A549 (cell line): ENCODE measurements around the gene RAD51B. TPM values are rescaled to one million over a fixed set of nuclear protein-coding genes. Genes with fewer than 3 reads are reported as not detected.
A peak's percentile ranks its signal among the peaks of the same experiment; 100 is the strongest.

Experiments
- ATAC-seq, 2 experiments: fragments of 200-7000 bp in 1 of 2; fragments of >200 bp in 1 of 2; cut with Nextera tagmentation in 1 of 2; cut with Tn5 transposase in 1 of 2; 3 replicates each; pipeline versions ENCODE4 v1.8.0 to v1.9.1; 2018 to 2020; ENCODE audit warnings: mild to moderate bottlenecking in 1 of 2, moderate library complexity in 1 of 2
- CTCF ChIA-PET: fragments of 300-600 bp; sonication (Branson Sonifier 250); formaldehyde crosslinking; extraction: SDS; loops from one replicate; lab custom pipeline; 2021; ENCODE audit warnings: antibody characterized with exemption, inconsistent platforms; lab: Yijun Ruan, JAX
- POLR2A ChIA-PET: fragments of 350-600 bp; formaldehyde crosslinking; extraction: SDS; loops from one replicate; lab custom pipeline; 2021; ENCODE audit warnings: antibody characterized with exemption, inconsistent platforms; lab: Yijun Ruan, JAX
- DNase-seq, 2 experiments: peaks; one replicate each; pipeline versions ENCODE4 v3.0.0 to v3.0.0-alpha.2; 2011 to 2016; ENCODE audit warnings: low read depth in 1 of 2, low spot score in 1 of 2
- FAIRE-seq: peaks from 2 replicates; lab custom pipeline; 2011; peaks lifted over from hg19 to GRCh38; lab: Jason Lieb, UNC
- H3K27ac ChIP-seq, 2 experiments: fragments of >200 bp; sonication (Bioruptor Twin); formaldehyde crosslinking; 3 replicates each; pipeline ENCODE4 v1.5.1; 2016 to 2017
- H3K4me1 ChIP-seq: fragments of >200 bp; sonication (Bioruptor Twin); formaldehyde crosslinking; 3 replicates; pipeline ENCODE4 v1.6.1; 2016
- H3K4me2 ChIP-seq: fragments of >200 bp; sonication (Bioruptor Twin); formaldehyde crosslinking; 3 replicates; pipeline ENCODE4 v1.6.1; 2016
- H3K4me3 ChIP-seq: fragments of >200 bp; sonication (Bioruptor Twin); formaldehyde crosslinking; 3 replicates; pipeline ENCODE4 v1.5.1; 2016
- H3K9me3 ChIP-seq: fragments of >200 bp; sonication (Bioruptor Twin); formaldehyde crosslinking; 3 replicates; pipeline ENCODE4 v1.6.1; 2016
- ATOH8 ChIP-seq: fragments of 250-450 bp; sonication (Bioruptor Pico); IDR thresholded peaks from 2 replicates; pipeline ENCODE4 v1.5.0; 2020; ENCODE audit warnings: low read depth, mild to moderate bottlenecking, moderate library complexity
- BCL3 ChIP-seq: fragments of >200 bp; sonication (Bioruptor Twin); formaldehyde crosslinking; IDR thresholded peaks from 3 replicates; pipeline ENCODE4 v1.6.1; 2016
- CEBPB ChIP-seq, 2 experiments: fragments of >200 bp in 1 of 2; sonication (Bioruptor Twin) in 1 of 2; formaldehyde crosslinking in 1 of 2; IDR thresholded peaks; 2 replicates each; pipeline ENCODE4 v1.6.1; 2012 to 2016
- CTCF ChIP-seq: fragments of >200 bp; sonication (Bioruptor Twin); formaldehyde crosslinking; IDR thresholded peaks from 3 replicates; pipeline ENCODE4 v1.5.1; 2016
- ELK1 ChIP-seq: fragments of 150-350 bp; IDR thresholded peaks from 2 replicates; pipeline ENCODE4 v1.6.1; 2014; ENCODE audit warnings: low read depth, mild to moderate bottlenecking, low read length
- EP300 ChIP-seq, 2 experiments: fragments of >200 bp; sonication (Bioruptor Twin); formaldehyde crosslinking; IDR thresholded peaks; 2 replicates in 1 of 2; 3 replicates in 1 of 2; pipeline ENCODE4 v1.6.1; 2016 to 2017
- FOSB ChIP-seq: fragments of 250-450 bp; sonication (Bioruptor Pico); IDR thresholded peaks from 2 replicates; pipeline ENCODE4 v1.5.0; 2020; ENCODE audit warnings: mild to moderate bottlenecking, moderate library complexity
- FOXS1 ChIP-seq: fragments of 250-450 bp; sonication (Bioruptor Pico); IDR thresholded peaks from 2 replicates; pipeline ENCODE4 v1.5.0; 2020; ENCODE audit warnings: mild to moderate bottlenecking, moderate library complexity
- NFE2L2 ChIP-seq: fragments of 150-350 bp; conservative IDR thresholded peaks from 2 replicates; pipeline ENCODE4 v1.6.1; 2014; ENCODE audit warnings: low read length
- PBX3 ChIP-seq: IDR thresholded peaks from 2 replicates; pipeline ENCODE4 v1.6.1; 2012
- POLR2A ChIP-seq: IDR thresholded peaks from 2 replicates; pipeline ENCODE4 v1.6.1; 2012; ENCODE audit warnings: mild to moderate bottlenecking, low read length
- POLR2AphosphoS2 ChIP-seq: conservative IDR thresholded peaks from 2 replicates; pipeline ENCODE4 v1.6.1; 2012; ENCODE audit warnings: low read length, improper control_type of control experiment, inconsistent platforms
- RAD21 ChIP-seq, 2 experiments: fragments of >200 bp in 1 of 2; sonication (Bioruptor Twin) in 1 of 2; formaldehyde crosslinking in 1 of 2; IDR thresholded peaks in 1 of 2; conservative IDR thresholded peaks in 1 of 2; 2 replicates in 1 of 2; 3 replicates in 1 of 2; pipeline ENCODE4 v1.6.1; 2012 to 2018; ENCODE audit warnings: inconsistent platforms in 1 of 2
- RCOR1 ChIP-seq: fragments of 150-350 bp; IDR thresholded peaks from 2 replicates; pipeline ENCODE4 v1.6.1; 2014; ENCODE audit warnings: antibody characterized with exemption, low read length, low read depth
- REST ChIP-seq: fragments of 200-600 bp; sonication (generic); IDR thresholded peaks from 2 replicates; pipeline ENCODE4 v1.6.1; 2016; ENCODE audit warnings: antibody characterized with exemption, mild to moderate bottlenecking, moderate library complexity
- RNF2 ChIP-seq: fragments of 200-600 bp; sonication (generic); IDR thresholded peaks from 2 replicates; pipeline ENCODE4 v1.6.1; 2016; ENCODE audit warnings: low read depth, mild to moderate bottlenecking, antibody characterized with exemption, moderate library complexity, borderline replicate concordance
- TFCP2L1 ChIP-seq: fragments of 250-450 bp; sonication (Bioruptor Pico); IDR thresholded peaks from 2 replicates; pipeline ENCODE4 v1.5.0; 2021; ENCODE audit warnings: mild to moderate bottlenecking
- TP53 ChIP-seq: fragments of 250-450 bp; sonication (Bioruptor Pico); IDR thresholded peaks from 2 replicates; pipeline ENCODE4 v1.5.0; 2021; ENCODE audit warnings: mild to moderate bottlenecking, moderate library complexity
- ZFP36 ChIP-seq: fragments of 450-650 bp; IDR thresholded peaks from 2 replicates; pipeline ENCODE4 v1.6.1; 2014; ENCODE audit warnings: borderline replicate concordance; ENCODE audit not compliant: partially characterized antibody
- ZSCAN20 ChIP-seq: fragments of 250-450 bp; sonication (Bioruptor Pico); IDR thresholded peaks from 2 replicates; pipeline ENCODE4 v1.8.0; 2022; ENCODE audit warnings: mild to moderate bottlenecking, moderate library complexity
- WGBS: methylation state at CpG from one replicate; pipeline ENCODE4 v1.1.6; 2017; ENCODE audit errors: missing lambda C conversion rate; 5-methylcytosine and 5-hydroxymethylcytosine counted together
- polyA plus RNA-seq, 4 experiments: library from polyadenylated mRNA; depleted of rRNA in 3 of 4; stranded (reverse); fragments of >200 nt; fragmentation: RNase III in 1 of 4; extraction: RNeasy Plus Mini Kit Qiagen cat#74134 plus additional on column Dnase treatment in 1 of 4; gene quantifications; 2 replicates in 3 of 4; 3 replicates in 1 of 4; pipeline ENCODE4 v1.2.3, GENCODE V29; 2011 to 2017

Gene RAD51B
- polyA plus RNA-seq, 2 of the 4 experiments (the other 2 are of a cell fraction), result 7.2 to 10.8 TPM

- H3K4me3 ChIP-seq, result no peak overlapping the region
- peak; percentile 13 for FAIRE-seq
- no peak overlapping the region for H3K4me2 ChIP-seq
- H3K4me1 ChIP-seq, result peaks cover 9% of the 10 kb centered on the region; the same call in 2 of the 3 replicates
- no peak for TF ChIP-seq BCL3
- no peak for TF ChIP-seq TFCP2L1 (CRISPR knock-in tag)
- no peak for TF ChIP-seq CEBPB (IDR thresholded peaks at IDR 0.05)
- no peak for TF ChIP-seq PBX3
- TF ChIP-seq RCOR1, result no peak
- no peak for TF ChIP-seq ELK1
- POLR2A ChIA-PET, result no interaction called here
- no peak for ATAC-seq
- CTCF ChIA-PET, result no interaction called here
- no peak overlapping the region for H3K27ac ChIP-seq
- H3K9me3 ChIP-seq, result peaks cover 1% of the 10 kb centered on the region; the same call in 1 of the 3 replicates
- DNase-seq, result no peak
Observed at GRCh38 chr14:67955261-67955660, 135.7 kb downstream of the RAD51B start.

- no peak for ATAC-seq
- no peak overlapping the region for H3K4me2 ChIP-seq
- H3K9me3 ChIP-seq, result no peaks in the 10 kb centered on the region
- peaks cover 11% of the 10 kb centered on the region; the same call in 2 of the 3 replicates for H3K4me1 ChIP-seq
- no peak for FAIRE-seq
- H3K4me3 ChIP-seq, result no peak overlapping the region
- no peak for DNase-seq
- 65% methylated on average over 3 of the region's 3 CpGs for WGBS
- TF ChIP-seq RNF2, result no peak
- TF ChIP-seq ATOH8, result no peak
- no peak for TF ChIP-seq TP53 (CRISPR knock-in tag)
- TF ChIP-seq ZFP36, result no peak
- no peak for TF ChIP-seq CTCF
- no peak for TF ChIP-seq FOXS1 (CRISPR knock-in tag)
- no peak for TF ChIP-seq POLR2A
- no peak for TF ChIP-seq ZSCAN20 (CRISPR knock-in tag)
- TF ChIP-seq FOSB, result no peak
- TF ChIP-seq PBX3, result no peak
- TF ChIP-seq POLR2AphosphoS2, result no peak
- no peak for TF ChIP-seq RAD21 (conservative IDR thresholded peaks at IDR 0.05 in 1 of 2, IDR thresholded peaks at IDR 0.05 in 1 of 2)
- TF ChIP-seq REST, result no peak
- TF ChIP-seq EP300 (IDR thresholded peaks at IDR 0.05), result no peak
- no peak for TF ChIP-seq NFE2L2
- ChIA-PET CTCF (interaction anchor here (0.7 kb wide), 1 partner anchor 851 kb away, joined by 3 read pairs; no protein-coding TSS in a partner anchor), POLR2A (no interaction called here)
- H3K27ac ChIP-seq, result no peak overlapping the region
Observed at GRCh38 chr14:67957946-67958345, 138.4 kb downstream of the RAD51B start.
